K562 (cell line): Measurements from ENCODE around the gene NPR1. TPM values are rescaled to one million over a fixed set of nuclear protein-coding genes. Genes with fewer than 3 reads are reported as not detected.

ENCODE experiments used
- ATAC-seq: fragments of 200-7000 bp; cut with Tn5 transposase; 3 replicates; pipeline ENCODE4 v1.9.1; 2020; ENCODE audit warnings: moderate library complexity
- BruUV-seq: library from RNA; stranded (reverse); fragments of 400-500 nt; replicated peaks from 2 replicates; lab custom pipeline; 2021; lab: Mats Ljungman, UMichigan
- CTCF ChIA-PET: fragments of 300-600 bp; formaldehyde crosslinking; extraction: SDS; loops from one replicate; lab custom pipeline; 2021; ENCODE audit warnings: low intra/inter-chr PET ratio; lab: Yijun Ruan, JAX
- POLR2A ChIA-PET: fragments of 300-600, 350-650 bp; sonication (Branson Sonifier 250); formaldehyde crosslinking; extraction: SDS; loops from one replicate; lab custom pipeline; 2021; ENCODE audit warnings: antibody characterized with exemption, inconsistent platforms; lab: Yijun Ruan, JAX
- DNase-seq, 4 experiments: peaks; one replicate each; pipeline versions ENCODE4 v3.0.0 to v3.0.0-alpha.2; 2011 to 2018; ENCODE audit warnings: low spot score in 3 of 4, mixed read lengths in 3 of 4; ENCODE audit errors: extremely low read depth in 1 of 4
- FAIRE-seq: peaks from 2 replicates; lab custom pipeline; 2011; peaks lifted over from hg19 to GRCh38; lab: Jason Lieb, UNC
- H2AFZ ChIP-seq: 2 replicates; pipeline ENCODE4 v1.6.0; 2011; ENCODE audit warnings: low read depth, low read length, control low read depth, inconsistent platforms
- H3K27ac ChIP-seq: fragments of 200-600 bp; 3 replicates; pipeline ENCODE4 v1.8.0; 2011; ENCODE audit warnings: low read depth, mild to moderate bottlenecking, control low read depth, inconsistent platforms, low read length, moderate library complexity, mixed read lengths; ENCODE audit errors: extremely low read depth
- H3K27me3 ChIP-seq, 2 experiments: fragments of 300-600 bp in 1 of 2; 2 replicates in 1 of 2; 3 replicates in 1 of 2; pipeline versions ENCODE4 v1.6.0 to v1.8.0; 2011; ENCODE audit warnings: inconsistent platforms in 2 of 2, low read length in 2 of 2, mild to moderate bottlenecking in 1 of 2, mixed read lengths in 1 of 2, moderate library complexity in 1 of 2; ENCODE audit not compliant: control insufficient read depth in 2 of 2, insufficient read depth in 2 of 2
- H3K36me3 ChIP-seq: fragments of 300-600 bp; 3 replicates; pipeline ENCODE4 v1.8.0; 2011; ENCODE audit warnings: mild to moderate bottlenecking, low read length, inconsistent platforms; ENCODE audit not compliant: control insufficient read depth, insufficient read depth
- H3K4me1 ChIP-seq, 2 experiments: fragments of 200-600 bp in 1 of 2; replicated peaks in 1 of 2; 2 replicates in 1 of 2; 3 replicates in 1 of 2; pipeline versions ENCODE4 v1.5.1 to v1.8.0; 2011; ENCODE audit warnings: inconsistent platforms in 2 of 2, low read length in 2 of 2, mild to moderate bottlenecking in 1 of 2, mixed read lengths in 1 of 2, moderate library complexity in 1 of 2; ENCODE audit not compliant: control insufficient read depth in 2 of 2, insufficient read depth in 2 of 2
- H3K4me2 ChIP-seq: 2 replicates; pipeline ENCODE4 v1.6.1; 2011; ENCODE audit warnings: low read length, control low read depth, inconsistent platforms, mixed read lengths; ENCODE audit not compliant: insufficient read depth
- H3K4me3 ChIP-seq: fragments of 200-600 bp; sonication (generic), shearing (Covaris generic); 2 replicates; pipeline ENCODE4 v1.5.1; 2016; ENCODE audit warnings: control low read depth, inconsistent platforms
- H3K79me2 ChIP-seq: fragments of 200-600 bp; 3 replicates; pipeline ENCODE4 v1.8.0; 2011; ENCODE audit warnings: low read length, inconsistent platforms; ENCODE audit not compliant: control insufficient read depth, insufficient read depth
- H3K9ac ChIP-seq, 2 experiments: 2 replicates each; pipeline versions ENCODE4 v1.6.0 to v1.6.1; 2011; ENCODE audit warnings: low read depth in 2 of 2, low read length in 2 of 2, control low read depth in 1 of 2, inconsistent platforms in 1 of 2, mild to moderate bottlenecking in 1 of 2, mixed read lengths in 1 of 2; ENCODE audit not compliant: insufficient read depth in 1 of 2
- H3K9me1 ChIP-seq: one replicate; pipeline ENCODE4 v1.6.0; 2011; ENCODE audit warnings: inconsistent platforms, mild to moderate bottlenecking, low read length, moderate library complexity; ENCODE audit not compliant: control insufficient read depth, insufficient read depth
- H3K9me3 ChIP-seq: replicated peaks from 2 replicates; pipeline ENCODE4 v1.5.1; 2011; ENCODE audit warnings: low read depth, low read length, inconsistent platforms; ENCODE audit not compliant: control insufficient read depth, insufficient read depth
- H4K20me1 ChIP-seq: replicated peaks from 2 replicates; pipeline ENCODE4 v1.6.1; 2011; ENCODE audit warnings: low read length, inconsistent platforms, mixed read lengths; ENCODE audit not compliant: control insufficient read depth, insufficient read depth
- CEBPG ChIP-seq, 3 experiments: fragments of 200-800 bp in 1 of 3; sonication (Bioruptor generic) in 1 of 3; sonication (generic) in 1 of 3; formaldehyde crosslinking in 1 of 3; IDR thresholded peaks in 2 of 3; conservative IDR thresholded peaks in 1 of 3; 2 replicates each; pipeline versions ENCODE4 v1.6.1 to v1.8.0; 2016 to 2022; ENCODE audit warnings: missing compliant biosample characterization in 2 of 3, missing genetic modification characterization in 2 of 3, mild to moderate bottlenecking in 1 of 3, missing genetic modification reagents in 1 of 3
- HLTF ChIP-seq: fragments of 450-650 bp; IDR thresholded peaks from 2 replicates; pipeline ENCODE4 v1.6.1; 2016
- ILF3 ChIP-seq: fragments of 450-650 bp; IDR thresholded peaks from 2 replicates; pipeline ENCODE4 v1.6.1; 2018; ENCODE audit warnings: antibody characterized with exemption, mild to moderate bottlenecking, moderate library complexity, borderline replicate concordance
- MCM5 ChIP-seq: fragments of 450-650 bp; IDR thresholded peaks from 2 replicates; pipeline ENCODE4 v1.6.1; 2016; ENCODE audit warnings: low read depth
- MECOM ChIP-seq: fragments of 250-450 bp; sonication (Bioruptor Pico); IDR thresholded peaks from 2 replicates; pipeline ENCODE4 v1.8.0; 2022; ENCODE audit warnings: inconsistent platforms
- MYNN ChIP-seq, 2 experiments: sonication (generic); formaldehyde crosslinking in 1 of 2; IDR thresholded peaks; 2 replicates each; pipeline versions ENCODE4 v1.5.0 to v1.6.1; 2016 to 2020; ENCODE audit warnings: antibody characterized with exemption in 1 of 2, missing genetic modification reagents in 1 of 2
- NR3C1 ChIP-seq: sonication (generic); formaldehyde crosslinking; IDR thresholded peaks from 2 replicates; pipeline ENCODE4 v1.8.1; 2022; ENCODE audit warnings: missing genetic modification reagents
- POLR2A ChIP-seq: fragments of 450-650 bp; conservative IDR thresholded peaks from 2 replicates; pipeline ENCODE4 v1.6.1; 2016
- POLR2AphosphoS2 ChIP-seq: IDR thresholded peaks from 2 replicates; pipeline ENCODE4 v1.6.1; 2012; ENCODE audit warnings: low read length, improper control_type of control experiment
- POLR2G ChIP-seq: fragments of 200-400 bp; formaldehyde crosslinking; IDR thresholded peaks from 2 replicates; pipeline ENCODE4 v1.6.1; 2017; ENCODE audit warnings: low read depth, mild to moderate bottlenecking, antibody characterized with exemption, low read length, moderate library complexity
- TEAD2 ChIP-seq: fragments of 450-650 bp; IDR thresholded peaks from 2 replicates; pipeline ENCODE4 v1.6.1; 2016; ENCODE audit warnings: missing genetic modification characterization, control low read depth, missing compliant biosample characterization
- ZNF586 ChIP-seq: fragments of 450-650 bp; formaldehyde crosslinking; conservative IDR thresholded peaks from 2 replicates; pipeline ENCODE4 v1.4.0; 2020; ENCODE audit warnings: mild to moderate bottlenecking, moderate library complexity
- ZZZ3 ChIP-seq: fragments of 450-650 bp; IDR thresholded peaks from 2 replicates; pipeline ENCODE4 v1.6.1; 2016; ENCODE audit warnings: antibody characterized with exemption, mild to moderate bottlenecking, moderate library complexity
- WGBS: fragments of 100-300 bp; shearing (Covaris generic); methylation state at CpG from one replicate; pipeline ENCODE4 v1.1.6; 2016; ENCODE audit warnings: low coverage, mixed read lengths; ENCODE audit not compliant: insufficient coverage; ENCODE audit errors: missing lambda C conversion rate; 5-methylcytosine and 5-hydroxymethylcytosine counted together
- in situ Hi-C: fragments of 300-500 bp; cut with MboI; formaldehyde crosslinking; loops from 4 replicates; pipeline ENCODE4 v1.15.0; 2018; ENCODE audit warnings: inconsistent platforms, mixed read lengths
- intact Hi-C: fragments of 100-400 bp; cut with micrococcal nuclease; formaldehyde crosslinking; loops from 2 replicates; pipeline ENCODE4 v1.14.2; 2022
- polyA plus RNA-seq, 8 experiments: library from polyadenylated mRNA; depleted of rRNA in 4 of 8; stranded (reverse) in 5 of 8; unstranded in 3 of 8; fragments of >200 nt; fragmentation: Nextera tagmentation in 2 of 8; fragmentation: Illumina TruSeq in 1 of 8; extraction: Ambion mirVana in 2 of 8; extraction: Trizol in 1 of 8; gene quantifications; 2 replicates each; pipeline versions ENCODE4 v1.2.1 to v1.2.3, GENCODE V29; 2011 to 2014; ENCODE audit warnings: inconsistent platforms in 1 of 8, missing spikeins in 1 of 8
- total RNA-seq, 7 experiments: library from RNA; depleted of rRNA in 6 of 7; stranded (reverse); fragments of >200 nt in 6 of 7; fragmentation: Illumina TruSeq in 2 of 7; extraction: Trizol in 2 of 7; gene quantifications; 2 replicates each; pipeline versions ENCODE4 v1.2.1 to v1.2.3, GENCODE V29; 2011 to 2021; ENCODE audit warnings: low replicate concordance in 1 of 7
- TF ChIP-seq, protein P1 (sequence below): sonication (generic); formaldehyde crosslinking; IDR thresholded peaks from 2 replicates; pipeline ENCODE4 v1.5.0; 2020; ENCODE audit warnings: missing genetic modification reagents
- TF ChIP-seq, protein P2 (sequence below): sonication (generic); formaldehyde crosslinking; IDR thresholded peaks from 2 replicates; pipeline ENCODE4 v1.8.1; 2023; ENCODE audit warnings: mild to moderate bottlenecking, missing genetic modification reagents, moderate library complexity
- TF ChIP-seq, protein P3 (sequence below): fragments of 250-450 bp; sonication (Bioruptor Pico); IDR thresholded peaks from 2 replicates; pipeline ENCODE4 v1.5.0; 2022; ENCODE audit warnings: mild to moderate bottlenecking

Gene NPR1
- total and polyA plus RNA-seq, 9 of the 15 experiments (the other 6 are each of a cell fraction or from before 2014, with no cell fraction given) = 0.05 to 0.16 (median 0.06) TPM; not detected in 6

DNA sequence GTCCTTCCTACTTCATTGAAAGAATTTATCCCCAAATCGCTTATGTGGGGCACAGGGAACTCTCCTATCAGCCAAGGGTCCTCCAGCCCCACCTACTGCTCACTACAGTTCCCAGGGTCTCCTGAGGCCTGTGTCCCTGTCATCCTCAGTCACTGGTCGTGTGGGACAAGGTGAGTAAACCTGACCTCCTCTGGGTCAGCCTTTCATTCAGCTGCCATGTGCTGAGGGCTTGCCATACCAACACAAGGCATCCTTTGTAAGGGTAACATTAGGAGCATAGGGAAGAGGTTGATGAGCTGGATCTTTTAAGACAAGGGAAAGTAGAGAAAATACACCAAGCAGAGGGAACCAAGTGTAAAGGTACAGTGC lies 31.2 kb upstream of the NPR1 start (continued):
- TF ChIP-seq, protein P1, sequence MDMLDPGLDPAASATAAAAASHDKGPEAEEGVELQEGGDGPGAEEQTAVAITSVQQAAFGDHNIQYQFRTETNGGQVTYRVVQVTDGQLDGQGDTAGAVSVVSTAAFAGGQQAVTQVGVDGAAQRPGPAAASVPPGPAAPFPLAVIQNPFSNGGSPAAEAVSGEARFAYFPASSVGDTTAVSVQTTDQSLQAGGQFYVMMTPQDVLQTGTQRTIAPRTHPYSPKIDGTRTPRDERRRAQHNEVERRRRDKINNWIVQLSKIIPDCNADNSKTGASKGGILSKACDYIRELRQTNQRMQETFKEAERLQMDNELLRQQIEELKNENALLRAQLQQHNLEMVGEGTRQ (CRISPR knock-in tag) = no peak
- TF ChIP-seq CEBPG (CRISPR knock-in tag; IDR thresholded peaks at IDR 0.05) (no peak), CEBPG (tag; conservative IDR thresholded peaks at IDR 0.05 in 1 of 2, IDR thresholded peaks at IDR 0.05 in 1 of 2) (no peak), POLR2G (no peak), MYNN (IDR thresholded peaks at IDR 0.05) (peak; percentile 75; the same call in 1 of the 2 replicates), MYNN (CRISPR knock-in tag; IDR thresholded peaks at IDR 0.05) (no peak), NR3C1 (CRISPR knock-in tag) (no peak), ZZZ3 (no peak)
- TF ChIP-seq, all 486 proteins: peak for 12

DNA sequence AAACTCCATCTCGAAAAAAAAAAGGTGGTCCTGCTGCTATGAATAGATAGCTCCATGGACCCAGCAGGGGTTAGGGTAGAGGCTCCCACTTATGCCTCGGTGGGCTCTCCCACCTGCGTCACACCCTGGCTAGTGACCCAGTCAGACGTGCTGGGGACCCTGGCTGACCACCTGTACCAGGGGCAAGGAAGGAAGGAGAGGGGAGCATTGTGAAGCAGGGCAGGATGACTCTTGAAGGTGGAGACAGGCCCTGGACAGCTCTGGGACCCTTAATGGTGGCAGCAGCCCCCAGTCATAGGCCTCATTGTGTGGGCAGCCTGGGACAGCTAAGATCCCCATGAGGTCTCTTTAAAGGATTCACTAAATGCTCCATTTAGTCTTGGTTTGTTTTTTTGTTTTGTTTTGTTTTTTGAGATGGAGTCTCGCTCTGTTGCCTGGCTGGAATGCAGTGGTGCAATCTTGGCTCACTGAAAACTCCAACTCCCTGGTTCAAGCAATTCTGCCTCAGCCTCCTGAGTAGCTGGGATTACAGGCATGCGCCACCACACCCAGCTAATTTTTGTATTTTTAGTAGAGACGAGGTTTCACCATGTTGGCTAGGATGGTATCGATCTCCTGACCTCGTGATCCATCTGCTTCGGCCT lies 30.4 kb upstream of the NPR1 start:
- no peak overlapping the region for H3K27ac ChIP-seq
- in situ Hi-C loops (no loop called here), intact Hi-C loops (no loop called here)
- peak; percentile 15 for FAIRE-seq
- WGBS = 75% methylated on average over 10 of the region's 10 CpGs
- H2AFZ ChIP-seq = no peak overlapping the region
- H3K9me1 ChIP-seq = no peaks in the 10 kb centered on the region
- peaks cover 41% of the 10 kb centered on the region for H3K36me3 ChIP-seq
- no peak overlapping the region for H3K4me2 ChIP-seq
- no peaks in the 10 kb centered on the region for H4K20me1 ChIP-seq
- CTCF ChIA-PET = no interaction called here
- DNase-seq = no peak
- ATAC-seq = peak; percentile 10
- peaks cover 14% of the 10 kb centered on the region in 2 experiments for H3K4me1 ChIP-seq
- POLR2A ChIA-PET = interaction anchor here (0.9 to 14.7 kb wide), 7 partner anchors 8 to 42 kb away, joined by 3 to 205 read pairs (median 8); partner anchors contain the start of genes CHTOP, S100A1, S100A13 and SNAPIN
- BruUV-seq = no TSS peak
- H3K9me3 ChIP-seq = no peaks in the 10 kb centered on the region
- H3K9ac ChIP-seq = peak overlapping the region in 1 of 2 experiments; percentile 32; a peak in 2 of 4 replicates
- H3K4me3 ChIP-seq = no peak overlapping the region
- H3K79me2 ChIP-seq = no peaks in the 10 kb centered on the region
- no peaks in the 10 kb centered on the region for H3K27me3 ChIP-seq
- peak; percentile 54; the same call in 1 of the 2 replicates for TF ChIP-seq POLR2A
- TF ChIP-seq, protein P2, sequence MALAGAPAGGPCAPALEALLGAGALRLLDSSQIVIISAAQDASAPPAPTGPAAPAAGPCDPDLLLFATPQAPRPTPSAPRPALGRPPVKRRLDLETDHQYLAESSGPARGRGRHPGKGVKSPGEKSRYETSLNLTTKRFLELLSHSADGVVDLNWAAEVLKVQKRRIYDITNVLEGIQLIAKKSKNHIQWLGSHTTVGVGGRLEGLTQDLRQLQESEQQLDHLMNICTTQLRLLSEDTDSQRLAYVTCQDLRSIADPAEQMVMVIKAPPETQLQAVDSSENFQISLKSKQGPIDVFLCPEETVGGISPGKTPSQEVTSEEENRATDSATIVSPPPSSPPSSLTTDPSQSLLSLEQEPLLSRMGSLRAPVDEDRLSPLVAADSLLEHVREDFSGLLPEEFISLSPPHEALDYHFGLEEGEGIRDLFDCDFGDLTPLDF (CRISPR knock-in tag) = no peak
- no peak for TF ChIP-seq MECOM (CRISPR knock-in tag)
- TF ChIP-seq POLR2AphosphoS2 = 0 out of 2 replicates have a peak, but pooled peaks have one; percentile 68
- 0 out of 2 replicates have a peak, but pooled peaks have one; percentile 16 for TF ChIP-seq ZNF586 (CRISPR knock-in tag)
- TF ChIP-seq, protein P3, sequence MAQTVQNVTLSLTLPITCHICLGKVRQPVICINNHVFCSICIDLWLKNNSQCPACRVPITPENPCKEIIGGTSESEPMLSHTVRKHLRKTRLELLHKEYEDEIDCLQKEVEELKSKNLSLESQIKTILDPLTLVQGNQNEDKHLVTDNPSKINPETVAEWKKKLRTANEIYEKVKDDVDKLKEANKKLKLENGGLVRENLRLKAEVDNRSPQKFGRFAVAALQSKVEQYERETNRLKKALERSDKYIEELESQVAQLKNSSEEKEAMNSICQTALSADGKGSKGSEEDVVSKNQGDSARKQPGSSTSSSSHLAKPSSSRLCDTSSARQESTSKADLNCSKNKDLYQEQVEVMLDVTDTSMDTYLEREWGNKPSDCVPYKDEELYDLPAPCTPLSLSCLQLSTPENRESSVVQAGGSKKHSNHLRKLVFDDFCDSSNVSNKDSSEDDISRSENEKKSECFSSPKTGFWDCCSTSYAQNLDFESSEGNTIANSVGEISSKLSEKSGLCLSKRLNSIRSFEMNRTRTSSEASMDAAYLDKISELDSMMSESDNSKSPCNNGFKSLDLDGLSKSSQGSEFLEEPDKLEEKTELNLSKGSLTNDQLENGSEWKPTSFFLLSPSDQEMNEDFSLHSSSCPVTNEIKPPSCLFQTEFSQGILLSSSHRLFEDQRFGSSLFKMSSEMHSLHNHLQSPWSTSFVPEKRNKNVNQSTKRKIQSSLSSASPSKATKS (CRISPR knock-in tag) = no peak
- TF ChIP-seq MCM5 = no peak
- TF ChIP-seq HLTF = no peak
- TF ChIP-seq TEAD2 = no peak
- TF ChIP-seq ILF3 = 0 out of 2 replicates have a peak, but pooled peaks have one; percentile 34
